ENCODE results near the gene SRCIN1.

The SRCIN1 gene

GRCh38 chr17:38602453-38602852 is 3.3 kb downstream of the SRCIN1 start:
- in situ Hi-C loops (cut with HindIII; ENCODE audit: low pct_ligation_motif_present, low pct_unique_long_range_greater_than_20kb, low sequenced_read_pairs), result no loop called here
- no peak for DNase-seq

GRCh38 chr17:38601539-38602351 is 4.0 kb downstream of the SRCIN1 start:
- DNase-seq, result no peak
- in situ Hi-C loops (cut with HindIII; ENCODE audit: low pct_ligation_motif_present, low pct_unique_long_range_greater_than_20kb, low sequenced_read_pairs), result no loop called here

DNA sequence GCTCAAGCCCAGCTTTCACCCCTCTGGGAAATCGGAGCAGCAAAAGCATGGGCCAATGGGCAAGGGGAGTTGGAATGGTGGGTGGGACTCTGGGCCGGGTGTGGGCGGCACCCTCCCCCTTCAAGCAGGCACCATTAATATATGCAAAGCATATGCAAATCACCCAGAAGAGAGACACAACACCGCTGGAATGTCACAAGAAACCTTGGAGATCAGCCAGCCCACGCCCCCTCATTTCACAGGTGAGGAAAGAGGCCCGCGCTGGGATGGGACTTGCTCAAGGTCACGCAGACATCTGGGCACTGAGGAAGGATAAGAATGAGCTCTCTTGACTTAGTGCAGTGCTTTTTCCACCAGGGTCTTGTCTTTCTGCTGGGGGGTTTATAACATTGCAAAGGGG is 4.8 kb downstream of the SRCIN1 start:
- in situ Hi-C loops (cut with HindIII; ENCODE audit: low pct_ligation_motif_present, low pct_unique_long_range_greater_than_20kb, low sequenced_read_pairs), result no loop called here
- DNase-seq, result no peak

DNA sequence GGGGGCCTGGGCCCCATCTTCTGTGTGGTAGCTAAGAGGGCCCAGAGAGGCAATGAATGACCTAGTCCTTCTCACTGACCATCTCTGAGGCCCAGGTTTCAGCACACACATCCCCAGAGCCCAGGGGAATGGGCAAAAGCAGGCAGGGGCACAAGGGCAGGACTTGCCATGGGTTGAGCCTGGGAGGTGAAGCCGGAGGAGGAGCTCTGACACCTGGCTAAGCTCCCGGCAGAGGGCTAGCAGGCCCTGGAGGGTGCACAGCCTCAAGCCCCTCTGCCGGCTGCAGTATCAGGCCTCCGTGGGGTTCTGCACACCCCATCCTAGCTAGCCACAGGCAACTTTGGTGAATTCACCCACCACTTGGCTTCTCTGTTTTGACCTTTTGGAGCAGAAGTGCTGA is 5.3 kb downstream of the SRCIN1 start:
- no peak for DNase-seq
- in situ Hi-C loops (cut with HindIII; ENCODE audit: low pct_ligation_motif_present, low pct_unique_long_range_greater_than_20kb, low sequenced_read_pairs), result no loop called here

GRCh38 chr17:38599398-38599856 is 6.3 kb downstream of the SRCIN1 start:
- in situ Hi-C loops (cut with HindIII; ENCODE audit: low pct_ligation_motif_present, low pct_unique_long_range_greater_than_20kb, low sequenced_read_pairs), result no loop called here

DNA sequence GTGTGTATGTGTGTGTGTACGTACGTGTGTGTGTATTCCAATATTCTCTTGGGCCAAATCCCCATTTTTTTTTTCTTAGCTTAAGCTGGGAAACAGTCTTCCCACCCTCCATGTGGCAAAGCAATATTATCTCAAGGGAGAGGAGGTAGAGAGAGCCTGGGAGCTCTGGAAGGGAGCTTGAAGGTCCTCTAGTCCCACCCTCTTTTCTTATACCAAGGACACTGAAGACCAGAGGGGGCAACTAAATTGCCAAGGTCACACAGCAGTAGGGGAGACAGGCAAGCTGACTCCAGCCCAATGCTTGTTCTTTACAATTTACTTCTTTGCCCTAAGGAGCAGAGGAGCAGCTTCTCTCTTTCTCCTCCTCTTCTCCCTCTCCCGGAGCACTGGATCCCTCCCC is 6.8 kb downstream of the SRCIN1 start:
- in situ Hi-C loops (cut with HindIII; ENCODE audit: low pct_ligation_motif_present, low pct_unique_long_range_greater_than_20kb, low sequenced_read_pairs), result no loop called here
- no peak for DNase-seq

More at GRCh38 chr17:38599398-38599856, 6.3 kb downstream of the SRCIN1 start:
- no peak for DNase-seq

- in situ Hi-C loops (cut with HindIII; ENCODE audit: low pct_ligation_motif_present, low pct_unique_long_range_greater_than_20kb, low sequenced_read_pairs), result no loop called here
- DNase-seq, result peak; percentile 87
Observed at GRCh38 chr17:38598536-38598935, 7.2 kb downstream of the SRCIN1 start.

GRCh38 chr17:38597375-38597774 is 8.4 kb downstream of the SRCIN1 start:
- DNase-seq, result no peak
- in situ Hi-C loops (cut with HindIII; ENCODE audit: low pct_ligation_motif_present, low pct_unique_long_range_greater_than_20kb, low sequenced_read_pairs), result no loop called here

- no peak for DNase-seq
- in situ Hi-C loops (cut with HindIII; ENCODE audit: low pct_ligation_motif_present, low pct_unique_long_range_greater_than_20kb, low sequenced_read_pairs), result no loop called here
Observed at GRCh38 chr17:38596651-38597050, 9.1 kb downstream of the SRCIN1 start.

GRCh38 chr17:38595892-38596291 is 9.9 kb downstream of the SRCIN1 start:
- in situ Hi-C loops (cut with HindIII; ENCODE audit: low pct_ligation_motif_present, low pct_unique_long_range_greater_than_20kb, low sequenced_read_pairs), result no loop called here
- DNase-seq, result no peak

DNA sequence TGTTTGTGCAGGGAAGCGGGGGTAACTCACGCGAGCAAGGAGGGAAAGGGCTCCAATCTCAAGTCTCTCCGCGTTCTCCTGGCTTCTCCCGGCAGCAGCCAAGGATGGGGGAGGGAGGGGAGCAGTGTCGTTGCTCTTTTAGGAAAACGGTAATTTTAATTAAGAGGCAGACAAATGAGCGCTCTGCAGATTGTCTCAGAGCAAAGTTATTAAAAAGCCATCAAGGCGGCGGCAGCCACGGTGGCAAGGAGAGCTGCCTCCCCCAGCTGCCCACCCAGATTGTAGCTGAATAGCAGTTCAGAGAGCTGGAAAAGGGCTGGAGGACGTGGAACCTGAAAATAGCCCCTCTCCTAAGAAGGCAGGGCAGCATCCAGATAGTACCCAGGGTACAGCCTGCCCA is 11.6 kb downstream of the SRCIN1 start:
- in situ Hi-C loops (cut with HindIII; ENCODE audit: low pct_ligation_motif_present, low pct_unique_long_range_greater_than_20kb, low sequenced_read_pairs), result no loop called here
- DNase-seq, result no peak

DNA sequence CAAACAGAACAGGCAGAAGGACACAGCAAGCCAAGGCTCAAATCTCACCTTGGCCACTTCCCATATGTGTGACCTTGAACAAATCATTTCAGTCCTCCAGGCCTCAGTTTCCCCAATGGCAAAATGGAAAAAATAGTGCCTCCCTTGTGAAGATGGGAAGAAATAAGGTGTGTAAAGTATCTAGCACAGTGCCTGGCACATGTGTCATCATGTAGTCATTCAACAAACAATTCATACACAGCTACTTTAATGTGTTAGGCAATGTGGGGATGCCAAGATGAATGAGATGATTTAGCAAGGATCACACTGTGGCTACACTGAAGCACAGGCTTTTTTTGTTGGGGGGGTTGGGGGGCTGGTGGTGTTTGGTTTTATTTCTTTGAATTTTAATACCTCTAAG is 13.3 kb downstream of the SRCIN1 start:
- in situ Hi-C loops (cut with HindIII; ENCODE audit: low pct_ligation_motif_present, low pct_unique_long_range_greater_than_20kb, low sequenced_read_pairs), result no loop called here

GRCh38 chr17:38591759-38592241 is 14.0 kb downstream of the SRCIN1 start:
- in situ Hi-C loops (cut with HindIII; ENCODE audit: low pct_ligation_motif_present, low pct_unique_long_range_greater_than_20kb, low sequenced_read_pairs), result no loop called here

More for the DNA sequence above, 13.3 kb downstream of the SRCIN1 start:
- no peak for DNase-seq

DNA sequence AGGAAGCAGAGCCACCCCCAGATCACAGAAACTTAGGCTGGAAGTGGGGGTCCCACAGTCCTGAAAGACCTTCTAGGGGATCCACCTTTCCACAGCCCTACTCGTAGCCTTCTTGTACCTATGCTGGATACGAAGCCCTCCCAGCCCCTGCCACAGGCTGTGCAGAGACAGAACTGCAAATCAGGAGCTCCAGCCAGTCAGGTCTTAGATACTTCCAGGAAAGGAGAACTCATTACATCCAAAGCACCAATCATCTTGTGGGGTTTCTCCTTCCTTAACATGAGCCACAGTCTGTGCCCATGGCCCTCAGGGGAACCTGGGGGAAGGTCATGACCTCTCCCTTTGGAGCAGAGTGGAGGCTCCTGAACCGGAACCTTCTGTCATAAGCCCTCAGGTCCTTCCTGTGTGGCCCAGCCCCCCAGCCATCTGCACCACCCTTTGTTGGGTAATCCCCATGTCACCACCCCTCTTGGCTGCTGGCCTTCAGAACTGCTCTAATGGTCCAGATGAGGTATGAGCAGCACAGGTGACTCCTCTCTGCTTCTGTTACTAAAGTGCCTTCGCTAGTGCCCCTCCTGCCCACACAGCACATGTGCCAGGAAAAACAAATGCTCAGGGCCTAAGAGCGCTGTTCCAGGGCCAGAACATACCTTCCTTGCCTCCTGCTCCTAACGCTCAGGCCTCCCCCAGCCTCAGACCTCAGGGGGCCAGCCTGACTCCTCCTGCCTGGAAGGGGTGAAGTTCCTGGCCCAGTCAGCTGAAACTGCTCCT is 14.6 kb downstream of the SRCIN1 start:
- DNase-seq, result no peak
- in situ Hi-C loops (cut with HindIII; ENCODE audit: low pct_ligation_motif_present, low pct_unique_long_range_greater_than_20kb, low sequenced_read_pairs), result no loop called here

More at GRCh38 chr17:38591759-38592241, 14.0 kb downstream of the SRCIN1 start:
- peak; percentile 72 for DNase-seq

GRCh38 chr17:38589462-38590114 is 16.2 kb downstream of the SRCIN1 start:
- in situ Hi-C loops (cut with HindIII; ENCODE audit: low pct_ligation_motif_present, low pct_unique_long_range_greater_than_20kb, low sequenced_read_pairs), result no loop called here
- no peak for DNase-seq

DNA sequence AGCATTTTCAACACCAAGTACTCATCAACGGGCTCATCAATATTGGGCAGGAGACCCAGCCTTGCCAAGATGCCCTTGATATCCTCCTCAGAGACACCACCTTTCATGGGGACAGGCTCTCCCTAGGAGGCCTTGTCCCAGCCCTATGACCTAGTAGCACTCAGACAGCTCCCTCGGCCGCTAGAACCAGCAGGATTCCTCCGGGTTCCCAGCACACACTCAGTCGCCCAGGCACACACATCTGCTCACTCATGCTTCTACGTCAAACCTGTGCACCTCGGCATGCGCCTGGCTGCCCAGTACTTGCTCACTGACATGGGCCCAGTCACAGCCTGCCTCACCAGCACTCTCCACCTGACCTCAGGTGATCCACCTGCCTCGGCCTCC is 17.0 kb downstream of the SRCIN1 start:
- no peak for DNase-seq
- in situ Hi-C loops (cut with HindIII; ENCODE audit: low pct_ligation_motif_present, low pct_unique_long_range_greater_than_20kb, low sequenced_read_pairs), result no loop called here

GRCh38 chr17:38587947-38588787 is 17.6 kb downstream of the SRCIN1 start:
- DNase-seq, result no peak
- in situ Hi-C loops (cut with HindIII; ENCODE audit: low pct_ligation_motif_present, low pct_unique_long_range_greater_than_20kb, low sequenced_read_pairs), result no loop called here

DNA sequence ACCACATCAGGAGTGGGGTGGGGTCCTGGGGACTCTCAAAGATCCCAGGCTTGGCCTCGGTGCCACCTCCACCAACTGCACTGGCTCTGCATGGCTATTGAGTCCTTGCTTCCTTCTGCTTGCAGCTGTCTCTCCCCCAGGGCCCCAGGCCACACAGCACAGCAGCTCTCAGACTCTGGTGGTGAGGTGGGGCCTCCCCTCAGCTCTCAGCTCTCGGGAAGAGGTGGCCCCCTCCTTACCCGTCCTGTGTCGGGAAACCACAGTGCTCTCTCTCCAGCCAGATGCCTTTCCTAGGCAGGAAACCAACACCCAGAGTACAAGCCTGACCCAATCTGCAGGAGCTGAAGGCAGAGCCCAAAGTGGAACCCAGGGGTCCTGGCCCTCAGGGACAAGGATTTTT is 18.5 kb downstream of the SRCIN1 start:
- in situ Hi-C loops (cut with HindIII; ENCODE audit: low pct_ligation_motif_present, low pct_unique_long_range_greater_than_20kb, low sequenced_read_pairs), result no loop called here
- DNase-seq, result no peak

Data from ACHN (cell line).